OCI-LY3 (cell line): ENCODE data around the gene ENKD1.

Experiments
- H2AFZ ChIP-seq: fragments of 200-600, 300-600 bp; shearing (Covaris generic); 2 replicates; pipeline ENCODE4 v1.6.0; 2014; ENCODE audit warnings: antibody characterized with exemption, low read depth, low read length
- H3K27ac ChIP-seq: fragments of 200-600, 300-600 bp; sonication (generic); 2 replicates; pipeline ENCODE4 v1.5.1; 2014; ENCODE audit warnings: mild to moderate bottlenecking, low read length, moderate library complexity, mixed read lengths
- H3K27me3 ChIP-seq: fragments of 200-600, 300-600 bp; sonication (generic); 2 replicates; pipeline ENCODE4 v1.6.1; 2014; ENCODE audit warnings: low read depth, low read length, mixed read lengths
- H3K36me3 ChIP-seq: fragments of 200-600, 300-600 bp; sonication (generic); replicated peaks from 2 replicates; pipeline ENCODE3; 2014; ENCODE audit warnings: low read depth, low read length, mixed read lengths
- H3K4me1 ChIP-seq: fragments of 300-600, 200-600 bp; sonication (generic); 2 replicates; pipeline ENCODE4 v1.6.1; 2014; ENCODE audit warnings: low read length, mixed read lengths
- H3K4me2 ChIP-seq: fragments of 200-600, 300-600 bp; sonication (generic); 2 replicates; pipeline ENCODE4 v1.6.1; 2014; ENCODE audit warnings: low read length, mixed read lengths
- H3K4me3 ChIP-seq: fragments of 300-600, 200-600 bp; sonication (generic); 2 replicates; pipeline ENCODE4 v1.5.1; 2014; ENCODE audit warnings: antibody characterized with exemption, mild to moderate bottlenecking, low read length, moderate library complexity
- H3K79me2 ChIP-seq: fragments of 300-600, 200-600 bp; shearing (Covaris generic); 2 replicates; pipeline ENCODE4 v1.6.1; 2014; ENCODE audit warnings: mild to moderate bottlenecking, low read length, mixed read lengths
- H3K9ac ChIP-seq: fragments of 300-600, 200-600 bp; shearing (Covaris generic); 2 replicates; pipeline ENCODE4 v1.6.0; 2014; ENCODE audit warnings: mild to moderate bottlenecking, low read length, moderate library complexity
- H3K9me3 ChIP-seq: fragments of 200-600, 300-600 bp; shearing (Covaris generic); 2 replicates; pipeline ENCODE4 v1.6.1; 2014; ENCODE audit warnings: low read length, mixed read lengths; ENCODE audit not compliant: insufficient read depth
- H4K20me1 ChIP-seq: fragments of 200-600, 300-600 bp; sonication (generic); 2 replicates; pipeline ENCODE4 v1.6.1; 2016; ENCODE audit warnings: low read length, mixed read lengths; ENCODE audit not compliant: insufficient read depth
- CTCF ChIP-seq: fragments of 200-600, 300-600 bp; sonication (generic); IDR thresholded peaks from 2 replicates; pipeline ENCODE4 v1.5.1; 2014; ENCODE audit warnings: antibody characterized with exemption, low read length, low read depth
- EZH2phosphoT487 ChIP-seq: fragments of 200-600 bp; shearing (Covaris generic); IDR thresholded peaks from 2 replicates; pipeline ENCODE4 v1.6.1; 2018; ENCODE audit warnings: antibody characterized with exemption, mixed run types, low read depth

ENKD1 gene

GRCh38 chr16:67685388-67686112 is 19.0 kb upstream of the ENKD1 start:
- Histone ChIP-seq H4K20me1 (no peaks in the 10 kb centered on the region), H3K27me3 (no peaks in the 10 kb centered on the region), H3K36me3 (peaks cover 16% of the 10 kb centered on the region), H3K9ac (no peak overlapping the region), H3K4me3 (no peak overlapping the region), H3K4me1 (peaks cover 6% of the 10 kb centered on the region; the same call in 1 of the 2 replicates), H3K79me2 (no peaks in the 10 kb centered on the region), H3K27ac (no peak overlapping the region), H3K9me3 (no peaks in the 10 kb centered on the region), H2AFZ (no peak overlapping the region), H3K4me2 (no peak overlapping the region)
- TF ChIP-seq EZH2phosphoT487, result no peak
- no peak for TF ChIP-seq CTCF

GRCh38 chr16:67683767-67684166 is 17.2 kb upstream of the ENKD1 start:
- no peak overlapping the region for H3K27ac ChIP-seq
- no peak overlapping the region for H3K9ac ChIP-seq
- no peak overlapping the region for H3K4me2 ChIP-seq
- no peaks in the 10 kb centered on the region for H3K9me3 ChIP-seq
- no peaks in the 10 kb centered on the region for H3K79me2 ChIP-seq
- peaks cover 16% of the 10 kb centered on the region for H3K36me3 ChIP-seq
- peaks cover 6% of the 10 kb centered on the region; the same call in 1 of the 2 replicates for H3K4me1 ChIP-seq
- H3K27me3 ChIP-seq, result no peaks in the 10 kb centered on the region
- no peak overlapping the region for H3K4me3 ChIP-seq
- H2AFZ ChIP-seq, result no peak overlapping the region
- no peak for TF ChIP-seq EZH2phosphoT487
- no peak for TF ChIP-seq CTCF
- no peaks in the 10 kb centered on the region for H4K20me1 ChIP-seq

GRCh38 chr16:67679935-67680897 is 13.7 kb upstream of the ENKD1 start:
- Histone ChIP-seq H3K36me3 (peaks cover 13% of the 10 kb centered on the region), H3K27ac (no peak overlapping the region), H3K4me3 (no peak overlapping the region), H3K4me1 (no peaks in the 10 kb centered on the region), H3K79me2 (no peaks in the 10 kb centered on the region), H3K27me3 (no peaks in the 10 kb centered on the region), H3K4me2 (no peak overlapping the region), H2AFZ (no peak overlapping the region), H3K9me3 (no peaks in the 10 kb centered on the region), H4K20me1 (no peaks in the 10 kb centered on the region), H3K9ac (no peak overlapping the region)
- TF ChIP-seq CTCF (no peak), EZH2phosphoT487 (no peak)
